ENCODE data around the gene KLRC4.

The KLRC4 gene, protein sequence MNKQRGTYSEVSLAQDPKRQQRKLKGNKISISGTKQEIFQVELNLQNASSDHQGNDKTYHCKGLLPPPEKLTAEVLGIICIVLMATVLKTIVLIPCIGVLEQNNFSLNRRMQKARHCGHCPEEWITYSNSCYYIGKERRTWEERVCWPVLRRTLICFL

DNA sequence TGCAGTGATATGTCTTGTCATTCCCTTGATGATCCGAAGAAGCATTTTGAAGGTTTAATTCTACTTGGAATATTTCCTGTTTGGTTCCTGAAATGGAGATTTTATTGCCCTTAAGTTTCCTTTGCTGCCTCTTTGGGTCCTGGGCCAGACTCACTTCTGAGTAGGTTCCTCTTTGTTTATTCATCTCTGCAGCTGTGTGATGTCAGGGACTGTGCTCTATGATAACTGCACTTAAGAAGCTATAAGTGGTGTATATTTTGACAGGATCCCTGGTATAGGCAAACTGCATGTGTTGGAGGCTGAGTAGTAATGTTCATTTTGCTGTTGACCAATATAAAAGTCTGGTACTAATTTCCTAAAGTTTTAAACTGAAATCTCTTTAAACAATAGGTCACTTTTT, at the start of gene KLRC4:
Gene KLRC4 (minus strand): TSS at position 366 of the 400 bp plus-strand sequence. CDS start 182 bp downstream, at position 184.
- H3K27ac ChIP-seq = no peak within 1 kb of the TSS
- H3K4me1 ChIP-seq (ENCODE audit: low read depth, poor library complexity, severe bottlenecking) = peaks cover 15% of the 10 kb centered on the region
- no peaks in the 10 kb centered on the region for H3K79me2 ChIP-seq (ENCODE audit: insufficient read depth, low read depth)
- no peak within 1 kb of the TSS for H2AFZ ChIP-seq (ENCODE audit: low read depth)
- TF ChIP-seq, protein P1, sequence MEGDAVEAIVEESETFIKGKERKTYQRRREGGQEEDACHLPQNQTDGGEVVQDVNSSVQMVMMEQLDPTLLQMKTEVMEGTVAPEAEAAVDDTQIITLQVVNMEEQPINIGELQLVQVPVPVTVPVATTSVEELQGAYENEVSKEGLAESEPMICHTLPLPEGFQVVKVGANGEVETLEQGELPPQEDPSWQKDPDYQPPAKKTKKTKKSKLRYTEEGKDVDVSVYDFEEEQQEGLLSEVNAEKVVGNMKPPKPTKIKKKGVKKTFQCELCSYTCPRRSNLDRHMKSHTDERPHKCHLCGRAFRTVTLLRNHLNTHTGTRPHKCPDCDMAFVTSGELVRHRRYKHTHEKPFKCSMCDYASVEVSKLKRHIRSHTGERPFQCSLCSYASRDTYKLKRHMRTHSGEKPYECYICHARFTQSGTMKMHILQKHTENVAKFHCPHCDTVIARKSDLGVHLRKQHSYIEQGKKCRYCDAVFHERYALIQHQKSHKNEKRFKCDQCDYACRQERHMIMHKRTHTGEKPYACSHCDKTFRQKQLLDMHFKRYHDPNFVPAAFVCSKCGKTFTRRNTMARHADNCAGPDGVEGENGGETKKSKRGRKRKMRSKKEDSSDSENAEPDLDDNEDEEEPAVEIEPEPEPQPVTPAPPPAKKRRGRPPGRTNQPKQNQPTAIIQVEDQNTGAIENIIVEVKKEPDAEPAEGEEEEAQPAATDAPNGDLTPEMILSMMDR (conservative IDR thresholded peaks at IDR 0.05; ENCODE audit: low read depth, low read length) = no peak
- no peaks in the 10 kb centered on the region for H3K27me3 ChIP-seq (ENCODE audit: insufficient read depth, low read depth)
- no peaks in the 10 kb centered on the region for H3K36me3 ChIP-seq (ENCODE audit: insufficient read depth)
- H4K20me1 ChIP-seq (ENCODE audit: insufficient read depth) = no peaks in the 10 kb centered on the region
- H3K9ac ChIP-seq = no peak within 1 kb of the TSS
- H3K4me3 ChIP-seq (IDR thresholded peaks at IDR 0.05; ENCODE audit: insufficient read depth, low read depth, low read length) = no peak within 1 kb of the TSS
- no peak within 1 kb of the TSS for H3K4me2 ChIP-seq

DNA sequence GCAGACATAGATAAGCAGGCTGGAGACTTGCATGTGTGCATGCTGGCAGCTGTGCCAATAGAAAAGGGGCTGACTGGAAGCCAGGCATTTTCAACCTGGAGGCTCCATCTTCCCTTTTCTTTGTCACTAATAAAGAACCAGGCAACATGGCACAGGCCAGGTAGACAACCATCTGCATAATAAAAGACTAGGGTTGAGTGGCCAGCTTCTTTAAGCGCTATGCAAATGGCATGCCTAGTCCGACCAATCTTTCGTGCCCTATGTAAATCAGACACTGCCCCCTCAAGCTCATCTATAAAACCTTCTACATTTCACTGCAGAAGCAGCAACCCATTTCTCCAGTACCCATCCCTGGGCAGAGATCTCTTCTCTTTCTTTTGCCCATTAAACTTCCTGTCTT, 48.2 kb upstream of the KLRC4 start:
- Histone ChIP-seq H4K20me1 (ENCODE audit: insufficient read depth) (no peaks in the 10 kb centered on the region), H3K4me2 (no peak overlapping the region), H3K36me3 (ENCODE audit: insufficient read depth) (no peaks in the 10 kb centered on the region), H3K4me1 (ENCODE audit: low read depth, poor library complexity, severe bottlenecking) (no peaks in the 10 kb centered on the region), H3K9ac (no peak overlapping the region), H3K27ac (no peak overlapping the region), H3K79me2 (ENCODE audit: insufficient read depth, low read depth) (no peaks in the 10 kb centered on the region), H3K4me3 (IDR thresholded peaks at IDR 0.05; ENCODE audit: insufficient read depth, low read depth, low read length) (no peak overlapping the region), H3K27me3 (ENCODE audit: insufficient read depth, low read depth) (no peaks in the 10 kb centered on the region), H2AFZ (ENCODE audit: low read depth) (no peak overlapping the region)
- TF ChIP-seq, protein P1 (conservative IDR thresholded peaks at IDR 0.05; ENCODE audit: low read depth, low read length) = no peak

DNA sequence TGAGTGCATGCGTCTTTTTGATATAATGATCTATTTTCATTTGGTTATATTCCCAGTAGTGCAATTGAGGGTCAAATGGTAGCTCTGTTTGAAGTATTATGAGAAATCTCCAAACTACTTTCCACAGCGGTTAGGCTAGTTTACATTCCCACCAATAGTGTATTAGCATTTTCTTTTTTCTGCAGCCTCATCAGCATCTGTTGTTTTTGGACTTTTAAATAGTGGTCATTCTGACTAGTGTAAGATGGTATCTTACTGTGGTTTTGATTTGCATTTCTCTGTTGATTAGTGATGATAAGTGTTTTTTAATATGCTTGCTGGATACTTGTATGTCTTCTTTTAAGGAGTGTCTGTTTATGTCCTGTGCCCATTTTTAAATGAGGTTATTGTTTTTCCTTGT, 47.3 kb upstream of the KLRC4 start:
- TF ChIP-seq, protein P1 (conservative IDR thresholded peaks at IDR 0.05; ENCODE audit: low read depth, low read length) = no peak
- Histone ChIP-seq H3K27me3 (ENCODE audit: insufficient read depth, low read depth) (no peaks in the 10 kb centered on the region), H3K4me3 (IDR thresholded peaks at IDR 0.05; ENCODE audit: insufficient read depth, low read depth, low read length) (no peak overlapping the region), H3K9ac (no peak overlapping the region), H3K79me2 (ENCODE audit: insufficient read depth, low read depth) (no peaks in the 10 kb centered on the region), H3K4me1 (ENCODE audit: low read depth, poor library complexity, severe bottlenecking) (no peaks in the 10 kb centered on the region), H3K36me3 (ENCODE audit: insufficient read depth) (no peaks in the 10 kb centered on the region), H4K20me1 (ENCODE audit: insufficient read depth) (no peaks in the 10 kb centered on the region), H2AFZ (ENCODE audit: low read depth) (no peak overlapping the region), H3K4me2 (no peak overlapping the region), H3K27ac (no peak overlapping the region)

DNA sequence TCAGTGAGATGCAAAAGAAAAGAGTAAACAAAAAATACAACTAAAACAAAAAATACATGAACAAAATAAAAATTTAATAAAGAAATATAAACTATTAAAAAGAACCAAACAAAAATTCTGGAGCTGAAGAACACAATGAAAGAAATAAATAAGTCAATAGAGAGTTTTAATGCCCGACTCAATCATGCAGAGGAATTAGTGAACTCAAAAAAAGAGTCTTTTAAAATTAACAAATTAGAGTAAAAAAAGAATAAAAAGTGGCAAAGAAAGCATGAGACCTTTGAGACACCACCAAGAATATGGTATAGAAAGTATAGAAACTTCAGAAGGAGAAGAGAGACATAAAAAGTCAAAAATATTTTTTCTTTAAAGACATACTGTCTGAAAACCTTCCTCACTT, 46.2 kb upstream of the KLRC4 start:
- no peaks in the 10 kb centered on the region for H3K79me2 ChIP-seq (ENCODE audit: insufficient read depth, low read depth)
- no peak overlapping the region for H2AFZ ChIP-seq (ENCODE audit: low read depth)
- no peaks in the 10 kb centered on the region for H3K4me1 ChIP-seq (ENCODE audit: low read depth, poor library complexity, severe bottlenecking)
- no peaks in the 10 kb centered on the region for H3K36me3 ChIP-seq (ENCODE audit: insufficient read depth)
- H3K27me3 ChIP-seq (ENCODE audit: insufficient read depth, low read depth) = no peaks in the 10 kb centered on the region
- H3K4me3 ChIP-seq (IDR thresholded peaks at IDR 0.05; ENCODE audit: insufficient read depth, low read depth, low read length) = no peak overlapping the region
- H4K20me1 ChIP-seq (ENCODE audit: insufficient read depth) = no peaks in the 10 kb centered on the region
- TF ChIP-seq, protein P1 (conservative IDR thresholded peaks at IDR 0.05; ENCODE audit: low read depth, low read length) = no peak
- no peak overlapping the region for H3K4me2 ChIP-seq
- H3K27ac ChIP-seq = no peak overlapping the region
- H3K9ac ChIP-seq = no peak overlapping the region
